ENCODE measurements around the gene POP5.

DNA sequence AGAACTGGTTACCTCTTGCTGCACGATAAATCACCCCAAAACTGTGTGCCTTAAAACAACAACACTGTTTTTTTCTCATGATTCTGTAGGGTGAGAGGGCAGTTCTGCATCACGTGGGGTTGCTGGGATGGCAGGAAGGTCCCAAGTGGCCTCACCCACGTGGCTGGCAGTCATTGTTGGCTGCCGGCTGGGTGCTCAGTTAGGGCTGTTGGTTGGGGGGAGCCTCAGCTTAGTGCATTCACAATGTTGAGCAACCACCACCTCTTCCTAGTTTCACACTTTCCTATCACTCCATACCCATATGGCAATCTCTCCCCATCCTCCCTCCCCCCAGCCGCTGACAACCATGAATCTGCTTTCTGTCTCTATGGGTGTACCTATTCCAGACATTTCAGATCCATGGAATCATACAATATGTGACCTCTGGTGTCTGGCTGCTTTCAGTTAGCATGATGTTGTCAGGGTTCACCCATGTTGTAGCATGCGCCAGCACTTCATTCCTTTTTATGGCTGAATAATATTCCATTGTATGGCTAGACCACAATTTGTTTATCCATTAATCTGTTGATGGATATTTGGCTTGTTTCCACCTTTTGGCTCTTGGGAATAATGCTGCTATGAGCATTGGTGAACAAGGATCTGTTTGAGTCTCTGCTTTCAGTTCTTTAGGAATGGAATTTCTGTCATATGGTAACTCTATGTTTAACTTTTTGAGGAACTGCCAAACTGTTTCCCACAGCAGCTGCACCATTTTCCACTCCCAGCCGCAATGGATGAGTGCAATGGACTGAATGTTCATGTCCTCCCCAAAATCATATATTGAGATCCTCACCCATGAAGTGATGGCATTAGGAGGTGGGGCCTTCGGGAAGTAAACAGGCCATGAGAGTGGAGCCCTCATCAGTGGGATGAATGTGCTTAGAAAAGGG is 11.2 kb upstream of the POP5 start:
- TF ChIP-seq, protein P1, sequence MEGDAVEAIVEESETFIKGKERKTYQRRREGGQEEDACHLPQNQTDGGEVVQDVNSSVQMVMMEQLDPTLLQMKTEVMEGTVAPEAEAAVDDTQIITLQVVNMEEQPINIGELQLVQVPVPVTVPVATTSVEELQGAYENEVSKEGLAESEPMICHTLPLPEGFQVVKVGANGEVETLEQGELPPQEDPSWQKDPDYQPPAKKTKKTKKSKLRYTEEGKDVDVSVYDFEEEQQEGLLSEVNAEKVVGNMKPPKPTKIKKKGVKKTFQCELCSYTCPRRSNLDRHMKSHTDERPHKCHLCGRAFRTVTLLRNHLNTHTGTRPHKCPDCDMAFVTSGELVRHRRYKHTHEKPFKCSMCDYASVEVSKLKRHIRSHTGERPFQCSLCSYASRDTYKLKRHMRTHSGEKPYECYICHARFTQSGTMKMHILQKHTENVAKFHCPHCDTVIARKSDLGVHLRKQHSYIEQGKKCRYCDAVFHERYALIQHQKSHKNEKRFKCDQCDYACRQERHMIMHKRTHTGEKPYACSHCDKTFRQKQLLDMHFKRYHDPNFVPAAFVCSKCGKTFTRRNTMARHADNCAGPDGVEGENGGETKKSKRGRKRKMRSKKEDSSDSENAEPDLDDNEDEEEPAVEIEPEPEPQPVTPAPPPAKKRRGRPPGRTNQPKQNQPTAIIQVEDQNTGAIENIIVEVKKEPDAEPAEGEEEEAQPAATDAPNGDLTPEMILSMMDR (IDR thresholded peaks at IDR 0.05; ENCODE audit: low read depth, low read length): no peak
- TF ChIP-seq POLR2A (IDR thresholded peaks at IDR 0.05; ENCODE audit: extremely low read depth, insufficient read length): no peak

All from NB4 (cell line).